DOHH2 (cell line): ENCODE data around the gene NUP98.
"Not testable (repeated sequence)": the region's sequence is repeated elsewhere in the genome, so short reads cannot be mapped to it uniquely, and the experiment has no call there.

Experiments used
- EZH2phosphoT487 ChIP-seq: fragments of 200-600 bp; sonication (generic); IDR thresholded peaks from 2 replicates; pipeline ENCODE4 v1.6.1; 2017; ENCODE audit warnings: borderline replicate concordance, mild to moderate bottlenecking, antibody characterized with exemption, low read length, moderate library complexity, mixed read lengths
- TF ChIP-seq, protein P1 (sequence below): fragments of 200-600 bp; sonication (generic); IDR thresholded peaks from one replicate; pipeline ENCODE4 v1.5.1; 2014; ENCODE audit warnings: antibody characterized with exemption, mild to moderate bottlenecking, low read depth, low read length; ENCODE audit not compliant: poor library complexity, severe bottlenecking

DNA sequence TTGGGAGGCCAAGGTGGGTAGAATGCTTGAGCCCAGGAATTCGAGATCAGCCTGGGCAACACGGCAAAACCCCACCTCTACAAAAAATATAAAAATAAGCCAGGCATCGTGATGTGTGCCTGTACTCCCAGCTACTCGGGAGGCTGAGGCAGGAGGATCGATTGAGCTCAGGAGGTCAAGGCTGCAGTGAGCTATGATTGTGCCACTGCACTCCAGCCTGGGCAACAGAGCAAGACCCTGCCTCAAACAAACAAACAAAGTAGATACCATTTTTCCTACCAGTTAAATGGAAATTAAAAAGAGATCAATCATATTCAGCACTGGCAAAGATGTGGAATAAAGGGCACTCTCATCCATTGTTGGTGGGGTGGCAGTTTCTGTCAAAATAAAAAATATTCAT lies 140.0 kb downstream of the NUP98 start:
- TF ChIP-seq, protein P1, sequence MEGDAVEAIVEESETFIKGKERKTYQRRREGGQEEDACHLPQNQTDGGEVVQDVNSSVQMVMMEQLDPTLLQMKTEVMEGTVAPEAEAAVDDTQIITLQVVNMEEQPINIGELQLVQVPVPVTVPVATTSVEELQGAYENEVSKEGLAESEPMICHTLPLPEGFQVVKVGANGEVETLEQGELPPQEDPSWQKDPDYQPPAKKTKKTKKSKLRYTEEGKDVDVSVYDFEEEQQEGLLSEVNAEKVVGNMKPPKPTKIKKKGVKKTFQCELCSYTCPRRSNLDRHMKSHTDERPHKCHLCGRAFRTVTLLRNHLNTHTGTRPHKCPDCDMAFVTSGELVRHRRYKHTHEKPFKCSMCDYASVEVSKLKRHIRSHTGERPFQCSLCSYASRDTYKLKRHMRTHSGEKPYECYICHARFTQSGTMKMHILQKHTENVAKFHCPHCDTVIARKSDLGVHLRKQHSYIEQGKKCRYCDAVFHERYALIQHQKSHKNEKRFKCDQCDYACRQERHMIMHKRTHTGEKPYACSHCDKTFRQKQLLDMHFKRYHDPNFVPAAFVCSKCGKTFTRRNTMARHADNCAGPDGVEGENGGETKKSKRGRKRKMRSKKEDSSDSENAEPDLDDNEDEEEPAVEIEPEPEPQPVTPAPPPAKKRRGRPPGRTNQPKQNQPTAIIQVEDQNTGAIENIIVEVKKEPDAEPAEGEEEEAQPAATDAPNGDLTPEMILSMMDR = not testable (repeated sequence)
- not testable (repeated sequence) for TF ChIP-seq EZH2phosphoT487
